G401 (cell line): Measurements from ENCODE around the gene SLC38A6. TPM values are rescaled to one million over a fixed set of nuclear protein-coding genes. Genes with fewer than 3 reads are reported as not detected.
A peak's percentile ranks its signal among the peaks of the same experiment; 100 is the strongest.
"Not testable (repeated sequence)": the region's sequence is repeated elsewhere in the genome, so short reads cannot be mapped to it uniquely, and the experiment has no call there.

Experiments used
- DNase-seq: peaks from one replicate; pipeline ENCODE4 v3.0.0-alpha.2; 2015; ENCODE audit warnings: low spot score
- in situ Hi-C: cut with HindIII; loops from 2 replicates; pipeline ENCODE4 v1.10.0; 2016; ENCODE audit warnings: low sequenced_read_pairs, mixed read lengths
- total RNA-seq: library from RNA; depleted of rRNA; stranded (reverse); fragments of >200 nt; shearing (Covaris generic); gene quantifications from 2 replicates; pipeline ENCODE4 v1.2.3, GENCODE V29; 2014

Gene SLC38A6
- total RNA-seq, 1 experiment from 2014 or later: 43.1 TPM

DNA sequence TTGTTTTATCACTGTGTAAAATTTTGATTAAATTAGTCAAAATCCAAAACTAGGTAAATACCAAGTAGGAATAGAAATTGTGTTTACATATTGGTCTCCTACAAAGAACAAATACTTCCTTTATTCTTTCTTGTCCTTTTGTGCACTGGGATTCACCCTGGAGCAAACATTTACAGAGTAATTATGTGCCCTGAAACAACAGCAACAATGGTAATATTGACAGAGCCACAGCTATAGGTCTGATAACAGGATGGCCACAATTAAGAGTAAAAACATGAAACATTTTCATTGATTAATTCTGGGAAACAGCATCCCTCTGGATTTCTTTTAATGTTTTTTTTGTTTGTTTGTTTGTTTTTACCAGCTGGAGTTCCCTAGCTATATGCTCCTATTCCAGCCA, 61.2 kb downstream of the SLC38A6 start:
- DNase-seq: no peak
- in situ Hi-C loops: no loop called here

DNA sequence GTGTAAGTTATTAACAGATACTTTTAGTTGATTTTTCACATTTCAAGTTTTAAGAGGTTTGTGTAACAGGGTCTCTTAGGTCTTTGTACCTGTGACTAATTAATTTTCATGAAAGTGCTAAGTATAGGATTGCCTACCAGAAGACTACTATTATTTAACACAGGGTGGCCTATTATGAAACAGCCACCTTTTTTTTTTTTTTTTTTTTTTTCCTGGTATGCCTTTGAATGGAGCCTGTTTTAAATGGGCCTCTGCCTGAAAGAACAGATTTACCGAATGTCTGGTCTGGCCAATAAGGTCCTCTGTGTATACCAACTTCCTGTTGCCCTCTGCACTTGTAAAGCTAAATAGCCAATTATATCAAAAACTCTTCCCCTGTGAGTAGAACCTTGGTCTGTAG, 62.5 kb downstream of the SLC38A6 start:
- no peak for DNase-seq
- in situ Hi-C loops: no loop called here

- DNase-seq: no peak
- in situ Hi-C loops: no loop called here
Measured at GRCh38 chr14:61047021-61047420, 66.0 kb downstream of the SLC38A6 start.

DNA sequence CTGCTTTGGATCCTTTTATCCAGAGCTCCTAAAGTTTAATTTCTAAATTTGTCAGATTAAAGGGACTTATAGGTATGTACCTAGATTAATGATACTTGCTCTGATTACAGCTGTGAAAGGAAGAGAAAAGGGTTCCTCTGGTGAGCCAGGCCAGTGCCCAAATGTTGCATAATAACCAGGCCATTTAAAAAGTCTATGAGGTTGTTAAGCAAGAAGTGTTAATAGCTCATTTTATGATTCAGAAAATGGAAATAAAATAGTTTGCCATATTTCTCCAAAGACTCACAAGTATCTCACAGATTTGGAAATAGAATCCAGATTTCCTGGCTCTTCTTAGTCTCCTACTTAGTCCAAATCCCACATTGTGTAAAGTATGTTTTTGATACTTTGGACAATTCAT, 67.6 kb downstream of the SLC38A6 start:
- no peak for DNase-seq
- in situ Hi-C loops: no loop called here

DNA sequence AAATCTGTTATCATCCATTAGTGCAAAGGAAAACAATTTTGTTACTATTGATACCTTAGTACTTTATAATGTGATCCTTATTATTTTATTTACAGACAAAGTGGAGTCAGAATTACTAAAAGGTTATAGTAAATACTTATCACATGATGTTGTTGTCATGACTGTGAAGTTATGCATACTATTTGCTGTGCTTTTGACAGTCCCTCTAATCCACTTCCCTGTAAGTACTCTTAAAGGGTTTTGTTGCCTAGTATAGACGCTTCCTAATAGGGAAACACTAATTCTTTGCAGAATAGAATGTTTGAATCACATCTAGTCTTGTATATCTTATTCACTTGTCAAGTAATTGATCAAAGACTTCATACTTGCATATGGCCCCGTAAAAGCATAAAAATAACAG, 69.4 kb downstream of the SLC38A6 start:
- in situ Hi-C loops: no loop called here
- no peak for DNase-seq

DNA sequence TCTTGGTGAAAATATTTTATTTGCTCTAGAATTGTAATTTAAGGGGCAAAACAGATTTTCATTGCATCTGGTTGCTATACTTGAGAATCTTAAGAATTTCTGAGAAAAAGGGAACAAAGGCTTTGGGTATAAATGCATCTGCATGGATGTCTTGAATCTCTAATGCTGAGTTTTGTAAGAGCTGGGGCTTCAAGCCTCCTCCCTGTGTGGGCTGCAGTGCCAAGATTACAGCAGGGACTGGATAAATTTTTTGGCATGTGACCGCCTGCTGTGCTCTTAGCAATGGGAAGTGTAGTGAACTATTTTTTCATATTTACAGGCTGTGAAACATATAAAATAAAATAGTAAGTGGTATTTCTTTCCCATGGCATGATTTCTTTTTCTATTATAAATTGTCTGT, 70.0 kb downstream of the SLC38A6 start:
- DNase-seq: peak; percentile 56
- in situ Hi-C loops: no loop called here

GRCh38 chr14:61051621-61052020, 70.6 kb downstream of the SLC38A6 start:
- no peak for DNase-seq

GRCh38 chr14:61063461-61063860, 82.4 kb downstream of the SLC38A6 start:
- in situ Hi-C loops: no loop called here
- no peak for DNase-seq

More at GRCh38 chr14:61051621-61052020, 70.6 kb downstream of the SLC38A6 start:
- in situ Hi-C loops: no loop called here

DNA sequence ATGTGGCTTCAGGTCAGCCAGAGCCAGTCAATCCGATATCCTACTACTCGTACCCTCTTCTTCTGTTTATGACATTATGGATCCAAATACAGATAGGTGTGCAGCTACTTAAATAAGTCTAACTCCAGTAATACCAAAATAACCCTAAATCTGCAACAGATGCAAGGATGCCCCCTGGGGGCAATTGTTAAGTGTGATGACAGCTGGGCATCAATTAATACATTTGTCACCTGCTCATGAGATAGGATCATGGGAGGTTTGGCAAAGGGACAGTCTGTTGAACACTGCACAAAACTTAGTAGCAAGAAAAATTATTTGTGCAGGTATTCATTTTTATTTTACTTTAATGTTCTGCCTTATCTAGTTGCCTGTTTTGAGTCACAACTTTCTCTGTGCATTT, 83.2 kb downstream of the SLC38A6 start:
- no peak for DNase-seq
- in situ Hi-C loops: no loop called here

DNA sequence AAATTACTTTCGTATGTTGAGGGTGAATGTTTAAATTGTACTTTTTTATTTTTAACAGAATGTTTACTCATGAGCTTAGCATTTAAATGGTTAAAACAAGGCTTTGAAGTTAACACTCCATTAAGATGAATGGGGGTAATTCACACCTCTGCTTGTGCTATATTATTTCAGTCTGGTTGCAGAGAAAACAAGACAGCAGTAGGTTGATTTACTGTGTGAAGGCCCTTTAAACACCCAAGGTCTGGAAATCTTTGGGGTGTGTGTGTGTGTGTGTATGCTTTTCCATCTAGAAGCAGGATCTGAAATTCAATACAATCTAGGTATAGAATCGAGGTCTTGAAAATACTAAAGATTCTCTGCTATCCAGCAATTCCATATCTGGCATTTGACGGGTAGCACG, 83.8 kb downstream of the SLC38A6 start:
- in situ Hi-C loops: no loop called here
- DNase-seq: no peak

- DNase-seq: no peak
- in situ Hi-C loops: no loop called here
Measured at GRCh38 chr14:61065656-61066055, 84.6 kb downstream of the SLC38A6 start.

GRCh38 chr14:61072442-61072841, 91.4 kb downstream of the SLC38A6 start:
- in situ Hi-C loops, DNase-seq: not testable (repeated sequence)

- in situ Hi-C loops: no loop called here
- DNase-seq: no peak
Measured at GRCh38 chr14:61074852-61075251, 93.8 kb downstream of the SLC38A6 start.

DNA sequence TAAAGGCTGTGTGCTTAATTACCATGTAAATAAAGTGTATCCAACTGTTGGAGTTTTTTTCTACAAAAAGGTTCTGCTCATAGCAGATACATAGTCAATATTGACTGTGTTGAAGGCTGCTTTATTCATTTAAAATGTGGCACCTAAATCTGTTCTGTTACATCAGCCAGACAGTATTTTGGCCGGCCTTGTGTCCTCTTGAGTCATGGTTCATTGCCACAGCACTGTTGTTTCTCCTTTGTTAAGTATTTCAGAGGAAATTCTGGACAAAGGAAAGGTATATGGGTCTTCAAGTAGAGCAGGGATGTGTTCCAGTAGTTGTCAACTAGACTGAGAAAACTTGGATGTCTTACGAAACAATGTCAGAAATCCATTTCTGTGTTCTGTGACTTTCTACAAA, 95.5 kb downstream of the SLC38A6 start:
- in situ Hi-C loops: no loop called here
- no peak for DNase-seq

GRCh38 chr14:61077437-61077836, 96.4 kb downstream of the SLC38A6 start:
- in situ Hi-C loops: no loop called here

DNA sequence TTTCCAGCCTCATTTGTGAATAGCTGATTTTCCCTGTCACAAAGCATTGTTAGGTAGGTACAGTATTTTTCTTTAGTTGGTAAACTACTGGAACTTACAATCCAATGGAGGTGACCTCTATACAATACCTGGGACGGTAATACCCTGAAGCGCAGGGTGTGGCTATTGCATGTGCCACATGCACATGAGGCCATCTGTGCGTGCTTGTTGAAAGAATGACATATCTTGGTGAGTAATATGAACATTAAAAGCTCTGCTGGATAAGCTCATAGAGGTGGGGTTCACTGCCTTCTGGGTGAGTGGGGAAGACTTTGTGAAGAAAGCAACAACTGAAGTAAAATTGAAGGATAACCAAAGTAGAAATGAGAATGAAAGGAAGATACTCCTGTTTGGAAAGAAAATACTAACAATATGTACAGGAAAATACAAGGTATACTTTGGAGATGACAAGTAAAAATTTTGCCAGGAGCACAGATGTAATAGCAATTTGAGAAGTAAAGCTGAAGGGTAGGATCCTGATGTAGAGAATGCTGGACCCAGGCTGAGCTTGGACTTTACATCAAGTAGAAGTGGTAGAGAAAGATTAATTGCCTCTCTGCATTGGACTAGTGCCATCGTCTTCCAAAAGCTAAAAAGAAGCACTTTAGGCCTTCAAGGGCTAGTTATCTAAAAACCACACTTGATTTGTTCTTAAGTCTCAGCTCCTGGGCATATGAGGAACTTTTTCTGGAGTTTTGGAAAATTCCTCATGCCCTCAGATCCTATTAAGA, 97.1 kb downstream of the SLC38A6 start:
- in situ Hi-C loops: no loop called here
- DNase-seq: no peak

More at GRCh38 chr14:61077437-61077836, 96.4 kb downstream of the SLC38A6 start:
- DNase-seq: no peak

GRCh38 chr14:61080591-61081010, 99.6 kb downstream of the SLC38A6 start:
- DNase-seq: no peak
- in situ Hi-C loops: no loop called here

GRCh38 chr14:61088081-61088480, 107.0 kb downstream of the SLC38A6 start:
- in situ Hi-C loops: no loop called here
- no peak for DNase-seq

GRCh38 chr14:61089126-61089750, 108.2 kb downstream of the SLC38A6 start:
- DNase-seq: no peak
- in situ Hi-C loops: no loop called here

DNA sequence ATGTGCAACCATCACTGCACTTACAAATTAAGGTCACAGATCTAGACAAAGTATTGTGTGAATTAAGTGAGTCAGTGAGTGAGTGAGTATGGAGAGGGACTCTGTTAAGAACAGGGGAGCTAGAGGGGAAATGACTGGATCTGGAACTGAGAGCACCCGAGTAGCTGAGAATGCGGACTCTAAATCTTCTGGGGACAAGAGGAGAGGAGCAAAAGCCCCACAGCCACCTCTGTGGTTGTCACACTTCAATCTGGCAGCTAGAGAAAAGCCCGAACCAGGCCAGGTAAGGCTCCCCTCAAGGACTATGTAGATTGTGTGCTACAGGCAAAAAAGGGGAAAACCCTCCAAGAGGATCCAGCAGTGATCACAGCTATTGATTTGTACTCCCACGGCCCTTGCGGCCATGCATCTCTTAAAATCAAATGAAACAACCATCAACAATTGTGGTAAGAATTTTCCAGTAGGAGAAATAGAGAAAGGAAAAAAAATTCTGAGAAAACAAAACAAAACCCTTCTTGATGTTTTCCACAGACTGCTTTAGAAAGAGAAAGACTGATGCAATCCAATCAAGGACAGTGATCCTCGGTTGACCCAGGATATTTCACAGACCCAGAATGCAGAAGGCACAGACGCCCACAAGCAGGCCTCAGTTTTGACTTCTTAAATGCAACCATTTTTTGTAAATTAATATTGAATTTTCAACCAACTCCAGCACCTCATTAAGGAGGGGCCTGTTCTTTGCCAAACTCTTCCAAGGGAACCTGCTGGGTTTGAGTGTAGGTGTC, 109.6 kb downstream of the SLC38A6 start:
- in situ Hi-C loops: no loop called here
- no peak for DNase-seq
